ENCODE data around the gene ANP32E.

GRCh38 chr1:150281758-150282557 is 46.0 kb upstream of the ANP32E start, which contains the start of gene CIART:
- TF ChIP-seq, protein P1, sequence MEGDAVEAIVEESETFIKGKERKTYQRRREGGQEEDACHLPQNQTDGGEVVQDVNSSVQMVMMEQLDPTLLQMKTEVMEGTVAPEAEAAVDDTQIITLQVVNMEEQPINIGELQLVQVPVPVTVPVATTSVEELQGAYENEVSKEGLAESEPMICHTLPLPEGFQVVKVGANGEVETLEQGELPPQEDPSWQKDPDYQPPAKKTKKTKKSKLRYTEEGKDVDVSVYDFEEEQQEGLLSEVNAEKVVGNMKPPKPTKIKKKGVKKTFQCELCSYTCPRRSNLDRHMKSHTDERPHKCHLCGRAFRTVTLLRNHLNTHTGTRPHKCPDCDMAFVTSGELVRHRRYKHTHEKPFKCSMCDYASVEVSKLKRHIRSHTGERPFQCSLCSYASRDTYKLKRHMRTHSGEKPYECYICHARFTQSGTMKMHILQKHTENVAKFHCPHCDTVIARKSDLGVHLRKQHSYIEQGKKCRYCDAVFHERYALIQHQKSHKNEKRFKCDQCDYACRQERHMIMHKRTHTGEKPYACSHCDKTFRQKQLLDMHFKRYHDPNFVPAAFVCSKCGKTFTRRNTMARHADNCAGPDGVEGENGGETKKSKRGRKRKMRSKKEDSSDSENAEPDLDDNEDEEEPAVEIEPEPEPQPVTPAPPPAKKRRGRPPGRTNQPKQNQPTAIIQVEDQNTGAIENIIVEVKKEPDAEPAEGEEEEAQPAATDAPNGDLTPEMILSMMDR (IDR thresholded peaks at IDR 0.05; ENCODE audit: insufficient read depth, low read depth, low read length) = no peak
- TF ChIP-seq EZH2 (IDR thresholded peaks at IDR 0.05; ENCODE audit: insufficient read depth, low read length) = no peak
